WTC11 (cell line): ENCODE measurements around the gene DYSF.

Source experiments
- CTCF ChIP-seq: fragments of 200-600 bp; IDR thresholded peaks from 2 replicates; pipeline ENCODE4 v1.8.0; 2022; ENCODE audit warnings: antibody characterized with exemption
- HMGXB4 ChIP-seq: sonication (generic); formaldehyde crosslinking; IDR thresholded peaks from 2 replicates; pipeline ENCODE4 v1.8.1; 2023; ENCODE audit warnings: mild to moderate bottlenecking, moderate library complexity, missing genetic modification reagents
- PRDM15 ChIP-seq: sonication (generic); formaldehyde crosslinking; IDR thresholded peaks from 2 replicates; pipeline ENCODE4 v1.8.0; 2022; ENCODE audit warnings: missing genetic modification reagents

- TF ChIP-seq HMGXB4 (CRISPR knock-in tag): no peak
- TF ChIP-seq CTCF: no peak
- no peak for TF ChIP-seq PRDM15 (CRISPR knock-in tag)
Observed at GRCh38 chr2:71496156-71496770, 42.9 kb downstream of the DYSF start.
